HG03520 (cell line): ENCODE data around the gene DUSP16.
"Not testable (repeated sequence)": the region's sequence is repeated elsewhere in the genome, so short reads cannot be mapped to it uniquely, and the experiment has no call there.

Experiments used
- ATAC-seq: cut with Tn5 transposase; IDR thresholded peaks from one replicate; pipeline ENCODE4 v1.9.1; 2021; ENCODE audit warnings: mild to moderate bottlenecking, moderate library complexity; ENCODE audit not compliant: unreplicated experiment

The DUSP16 gene

DNA sequence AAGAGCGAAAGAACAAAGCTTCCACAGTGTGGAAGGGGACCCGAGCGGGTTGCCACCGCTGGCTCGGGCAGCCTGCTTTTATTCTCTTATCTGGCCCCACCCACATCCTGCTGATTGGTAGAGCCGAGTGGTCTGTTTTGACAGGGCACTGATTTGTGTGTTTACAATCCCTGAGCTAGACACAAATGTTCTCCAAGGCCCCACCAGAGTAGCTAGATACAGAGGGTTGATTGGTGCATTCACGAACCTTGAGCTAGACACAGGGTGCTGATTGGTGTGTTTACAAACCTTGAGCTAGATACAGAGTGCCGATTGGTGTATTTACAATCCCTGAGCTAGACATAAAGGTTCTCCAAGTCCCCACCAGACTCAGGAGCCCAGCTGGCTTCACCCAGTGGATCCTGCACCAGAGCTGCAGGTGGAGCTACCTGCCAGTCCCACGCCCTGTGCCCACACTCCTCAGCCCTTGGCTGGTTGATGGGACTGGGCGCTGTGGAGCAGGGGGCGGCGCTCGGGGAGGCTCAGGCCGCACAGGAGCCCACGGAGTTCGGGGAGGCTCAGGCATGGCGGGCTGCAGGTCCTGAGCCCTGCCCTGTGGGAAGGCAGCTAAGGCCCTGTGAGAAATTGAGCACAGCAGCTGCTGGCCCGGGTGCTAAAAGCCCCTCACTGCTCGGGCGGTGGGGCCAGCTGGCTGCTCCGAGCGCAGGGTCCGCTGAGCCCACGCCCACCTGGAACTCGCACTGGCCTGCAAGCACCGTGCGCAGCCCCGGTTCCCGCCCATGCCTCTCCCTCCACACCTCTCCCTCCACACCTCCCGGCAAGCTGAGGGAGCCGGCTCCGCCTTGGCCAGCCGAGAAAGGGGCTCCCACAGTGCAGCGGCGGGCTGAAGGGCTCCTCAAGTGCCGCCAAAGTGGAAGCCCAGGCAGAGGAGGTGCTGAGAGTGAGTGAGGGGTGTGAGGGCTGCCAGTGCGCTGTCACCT is 90.4 kb downstream of the DUSP16 start:
- not testable (repeated sequence) for ATAC-seq

GRCh38 chr12:12470751-12471306 is 91.8 kb downstream of the DUSP16 start:
- no peak for ATAC-seq

DNA sequence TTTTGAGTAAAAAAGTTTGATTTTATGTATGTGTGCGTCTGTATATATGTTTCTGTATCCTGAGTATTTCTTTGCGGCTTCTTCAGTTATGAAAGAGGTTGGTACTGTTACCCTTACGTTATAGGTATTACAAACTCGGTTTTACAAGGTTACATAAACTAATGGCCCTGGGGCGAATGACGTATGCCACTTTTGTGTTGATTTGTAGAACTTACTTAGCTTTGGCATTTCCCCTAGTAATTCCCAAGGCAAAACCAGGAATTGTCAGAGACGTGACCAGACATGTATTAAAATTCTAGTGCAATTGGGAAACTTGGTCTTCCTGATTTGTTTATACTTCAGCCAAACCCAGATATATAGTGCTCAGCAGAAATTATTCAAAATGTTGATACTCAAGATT is 93.3 kb downstream of the DUSP16 start:
- ATAC-seq = no peak

- ATAC-seq = no peak
Observed at GRCh38 chr12:12468575-12468974, 94.1 kb downstream of the DUSP16 start.

GRCh38 chr12:12467688-12468261 is 94.9 kb downstream of the DUSP16 start:
- ATAC-seq = no peak

DNA sequence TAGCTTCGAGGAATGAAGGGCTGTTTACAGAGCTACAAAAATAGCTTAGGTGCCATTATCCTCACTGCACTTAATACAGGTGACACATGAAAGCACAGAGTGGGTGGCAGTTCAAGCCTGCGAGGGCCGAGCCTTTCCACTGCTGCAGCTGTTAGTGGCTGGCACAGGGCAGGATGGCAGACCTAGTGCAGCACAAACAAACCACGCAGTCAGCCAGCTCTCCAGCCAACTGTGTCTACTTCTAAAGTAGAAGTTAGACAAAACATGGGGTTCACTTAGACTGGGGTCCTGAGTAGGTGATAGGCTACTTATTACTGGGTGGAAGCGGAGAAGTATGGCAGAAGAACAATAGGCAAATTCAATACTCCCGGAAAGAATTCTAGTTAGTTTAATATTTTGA is 95.4 kb downstream of the DUSP16 start:
- ATAC-seq = no peak

- ATAC-seq = no peak
Observed at GRCh38 chr12:12466157-12466556, 96.5 kb downstream of the DUSP16 start.

DNA sequence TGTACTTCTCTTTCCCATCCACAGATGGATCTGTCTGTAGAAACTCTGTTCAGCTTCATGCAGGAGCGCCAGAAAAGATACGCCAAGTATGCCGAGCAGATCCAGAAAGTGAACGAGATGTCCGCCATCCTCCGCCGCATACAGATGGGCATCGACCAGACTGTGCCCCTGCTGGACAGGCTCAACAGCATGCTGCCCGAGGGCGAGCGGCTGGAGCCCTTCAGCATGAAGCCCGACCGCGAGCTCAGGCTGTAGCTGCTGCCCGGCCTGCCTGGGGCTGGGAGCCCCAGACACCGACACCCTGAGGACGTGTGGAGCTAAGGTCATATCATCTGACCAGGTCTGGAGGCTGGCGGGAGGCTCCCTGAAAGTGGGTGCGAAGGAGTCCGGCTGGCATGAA is 97.1 kb downstream of the DUSP16 start:
- no peak for ATAC-seq

GRCh38 chr12:12461923-12462315 is 100.7 kb downstream of the DUSP16 start:
- ATAC-seq = no peak

DNA sequence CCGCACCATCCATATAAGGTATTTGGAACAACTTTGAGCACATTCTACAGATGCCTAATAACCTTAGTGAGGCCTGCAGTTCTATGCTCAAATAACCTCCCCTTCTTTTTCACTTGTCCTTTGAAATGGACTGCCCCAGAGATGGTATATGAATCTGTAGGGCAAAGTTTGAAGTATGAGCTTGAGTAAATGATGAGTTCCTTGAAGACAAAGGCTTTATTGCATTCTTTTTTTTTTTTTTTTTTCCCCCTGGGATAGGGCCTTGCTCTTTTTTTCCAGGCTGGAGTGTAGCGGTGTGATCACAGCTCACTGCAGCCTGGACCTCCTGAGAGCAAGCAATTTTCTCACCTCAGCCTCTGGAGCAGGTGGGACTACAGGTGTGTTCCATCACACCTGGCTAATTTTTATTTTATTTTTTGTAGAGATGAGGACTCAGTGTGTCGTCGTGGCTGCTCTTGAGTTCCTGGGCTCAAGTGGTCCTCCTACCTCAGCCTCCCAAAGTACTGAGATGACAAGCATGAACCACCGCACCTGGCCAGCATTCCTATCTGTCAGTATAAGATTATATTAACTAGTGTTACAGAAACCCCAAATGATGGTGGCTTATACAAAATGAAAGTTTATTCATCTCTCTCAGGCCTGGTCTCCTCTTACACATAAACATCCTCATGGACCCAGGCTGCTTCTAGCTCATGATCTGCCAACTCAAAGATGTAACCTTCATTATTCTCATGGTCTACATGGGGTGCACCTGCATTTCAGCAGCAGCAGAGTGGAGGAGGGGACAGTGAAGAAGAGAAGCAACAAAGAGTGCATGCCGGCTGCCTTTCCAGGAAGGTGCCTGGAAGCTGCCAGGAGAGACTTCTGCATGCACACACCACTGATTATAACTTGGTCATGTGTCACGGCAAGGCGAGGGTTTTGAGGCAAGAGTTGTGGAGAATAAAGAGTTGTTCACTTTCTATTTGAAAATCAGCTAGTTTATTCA is 101.4 kb downstream of the DUSP16 start:
- no peak for ATAC-seq

DNA sequence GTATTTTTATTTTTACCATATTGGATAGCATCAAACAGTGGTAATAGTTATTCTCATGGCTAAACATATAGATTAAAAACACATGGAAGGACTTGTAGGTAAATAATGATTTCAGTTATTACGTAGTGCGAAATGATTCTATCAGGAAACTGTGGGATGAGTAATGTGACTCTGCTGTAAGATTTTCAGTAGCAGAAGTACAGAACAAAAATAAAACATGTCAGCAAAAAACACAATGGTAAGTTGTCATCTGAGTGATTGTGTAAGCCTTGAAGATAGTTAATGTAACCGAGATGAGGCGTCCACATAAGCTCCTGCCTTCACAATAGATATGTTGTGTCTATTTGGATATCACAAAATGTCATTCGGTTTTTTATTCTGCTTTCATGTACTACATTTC is 106.0 kb downstream of the DUSP16 start:
- ATAC-seq = no peak

DNA sequence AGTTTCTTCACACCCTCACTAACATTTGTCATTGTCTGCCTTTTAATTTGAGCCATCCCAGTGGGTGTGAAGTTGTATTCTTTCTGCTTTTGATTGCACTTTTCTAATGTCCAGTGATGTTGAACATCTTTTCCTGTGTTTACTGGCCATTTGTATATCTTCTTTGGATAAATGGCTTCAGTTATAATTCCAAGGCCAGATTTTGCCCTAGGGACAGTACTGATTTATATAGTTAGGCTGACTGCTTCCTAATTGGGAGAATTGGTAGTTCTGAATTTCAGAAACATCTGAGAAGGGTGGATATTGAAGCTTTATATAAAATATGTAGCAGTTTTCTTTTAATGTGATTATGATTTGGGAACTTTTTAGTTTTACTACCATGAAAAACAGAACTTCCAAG is 108.3 kb downstream of the DUSP16 start:
- no peak for ATAC-seq

GRCh38 chr12:12453635-12454034 is 109.0 kb downstream of the DUSP16 start:
- ATAC-seq = no peak

- no peak for ATAC-seq
Observed at GRCh38 chr12:12452326-12452902, 110.2 kb downstream of the DUSP16 start.

GRCh38 chr12:12451098-12451497 is 111.6 kb downstream of the DUSP16 start:
- no peak for ATAC-seq

GRCh38 chr12:12450043-12450471 is 112.6 kb downstream of the DUSP16 start:
- no peak for ATAC-seq

- ATAC-seq = no peak
Observed at GRCh38 chr12:12449533-12450025, 113.1 kb downstream of the DUSP16 start.

- ATAC-seq = no peak
Observed at GRCh38 chr12:12447837-12448236, 114.8 kb downstream of the DUSP16 start.

DNA sequence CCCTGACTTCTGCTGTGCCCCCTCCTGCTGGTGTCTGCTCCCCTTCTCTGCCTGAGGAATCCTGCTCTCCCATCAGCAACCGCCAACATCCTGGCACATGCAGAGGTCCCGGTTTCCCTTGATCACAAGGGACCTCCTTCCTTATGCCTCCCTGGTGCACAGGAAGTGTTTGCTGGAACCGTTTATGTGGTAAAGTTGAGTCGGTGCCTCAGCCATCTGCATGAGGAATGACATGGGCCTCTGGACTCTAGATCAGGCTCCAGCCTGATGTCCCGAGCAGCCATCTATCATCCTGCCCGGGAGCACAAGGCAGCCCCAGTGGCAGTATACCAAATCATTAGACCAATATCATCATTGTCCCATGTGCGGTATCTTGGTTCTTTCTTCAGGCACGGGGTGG is 115.4 kb downstream of the DUSP16 start:
- ATAC-seq = no peak

DNA sequence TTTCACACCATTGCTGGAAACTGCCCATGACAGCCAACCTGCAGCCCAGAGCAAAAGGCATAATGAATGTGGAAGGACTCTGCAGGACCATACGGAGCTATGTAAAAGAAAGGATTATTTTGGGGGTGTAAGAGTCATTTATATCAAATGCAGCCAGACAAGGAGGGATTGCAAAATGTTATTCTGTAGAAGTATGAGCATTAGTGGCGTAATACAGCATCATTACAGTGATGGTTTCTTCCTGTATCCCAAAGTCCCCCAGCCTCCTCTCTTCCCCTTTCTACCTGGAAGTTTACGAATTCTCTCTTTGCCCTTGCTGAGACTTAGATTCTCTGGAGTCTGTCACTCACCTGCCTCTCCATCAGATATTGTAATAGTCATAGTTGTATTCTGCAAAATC is 115.9 kb downstream of the DUSP16 start:
- ATAC-seq = no peak
